DOHH2 (cell line): ENCODE measurements around the gene ERC2.

Source experiments
- EZH2phosphoT487 ChIP-seq: fragments of 200-600 bp; sonication (generic); IDR thresholded peaks from 2 replicates; pipeline ENCODE4 v1.6.1; 2017; ENCODE audit warnings: borderline replicate concordance, mild to moderate bottlenecking, antibody characterized with exemption, low read length, moderate library complexity, mixed read lengths
- TF ChIP-seq, protein P1 (sequence below): fragments of 200-600 bp; sonication (generic); IDR thresholded peaks from one replicate; pipeline ENCODE4 v1.5.1; 2014; ENCODE audit warnings: antibody characterized with exemption, mild to moderate bottlenecking, low read depth, low read length; ENCODE audit not compliant: poor library complexity, severe bottlenecking

DNA sequence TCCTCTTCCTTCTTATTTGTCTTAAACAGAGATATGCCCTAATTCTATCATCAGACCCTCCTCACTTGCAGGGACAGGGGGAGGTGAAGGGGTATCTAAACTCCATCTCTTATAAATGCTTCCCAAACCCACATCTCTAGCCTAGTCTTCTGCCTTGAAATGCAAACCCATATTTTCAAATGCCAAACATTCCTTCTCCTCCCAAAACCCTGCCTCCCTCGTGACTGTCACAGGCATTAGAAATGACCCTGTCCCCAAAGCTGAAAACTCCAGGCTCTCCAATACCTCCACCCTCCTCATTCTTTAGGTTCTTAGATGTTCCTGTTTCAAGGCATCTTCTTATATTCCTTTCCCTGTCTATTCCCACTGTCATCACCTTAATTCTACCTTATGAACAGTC, 191.0 kb downstream of the ERC2 start:
- TF ChIP-seq, protein P1, sequence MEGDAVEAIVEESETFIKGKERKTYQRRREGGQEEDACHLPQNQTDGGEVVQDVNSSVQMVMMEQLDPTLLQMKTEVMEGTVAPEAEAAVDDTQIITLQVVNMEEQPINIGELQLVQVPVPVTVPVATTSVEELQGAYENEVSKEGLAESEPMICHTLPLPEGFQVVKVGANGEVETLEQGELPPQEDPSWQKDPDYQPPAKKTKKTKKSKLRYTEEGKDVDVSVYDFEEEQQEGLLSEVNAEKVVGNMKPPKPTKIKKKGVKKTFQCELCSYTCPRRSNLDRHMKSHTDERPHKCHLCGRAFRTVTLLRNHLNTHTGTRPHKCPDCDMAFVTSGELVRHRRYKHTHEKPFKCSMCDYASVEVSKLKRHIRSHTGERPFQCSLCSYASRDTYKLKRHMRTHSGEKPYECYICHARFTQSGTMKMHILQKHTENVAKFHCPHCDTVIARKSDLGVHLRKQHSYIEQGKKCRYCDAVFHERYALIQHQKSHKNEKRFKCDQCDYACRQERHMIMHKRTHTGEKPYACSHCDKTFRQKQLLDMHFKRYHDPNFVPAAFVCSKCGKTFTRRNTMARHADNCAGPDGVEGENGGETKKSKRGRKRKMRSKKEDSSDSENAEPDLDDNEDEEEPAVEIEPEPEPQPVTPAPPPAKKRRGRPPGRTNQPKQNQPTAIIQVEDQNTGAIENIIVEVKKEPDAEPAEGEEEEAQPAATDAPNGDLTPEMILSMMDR = no peak
- no peak for TF ChIP-seq EZH2phosphoT487
